B cell (primary cell): Measurements from ENCODE around the gene GOLGA1. TPM values are rescaled to one million over a fixed set of nuclear protein-coding genes. Genes with fewer than 3 reads are reported as not detected.

ENCODE experiments used
- ATAC-seq: fragments of 200-7000 bp; cut with Tn5 transposase; one replicate; pipeline ENCODE4 v1.10.0; 2021; ENCODE audit warnings: low read depth, mild to moderate bottlenecking, moderate number of reproducible peaks, moderate library complexity
- CTCF ChIA-PET: fragments of 350-600 bp; sonication (Branson Sonifier 250); formaldehyde crosslinking; loops from one replicate; lab custom pipeline; 2021; ENCODE audit warnings: antibody characterized with exemption, inconsistent platforms; lab: Charles Lee
- POLR2A ChIA-PET: fragments of 350-600 bp; sonication (Branson Sonifier 250); formaldehyde crosslinking; loops from one replicate; lab custom pipeline; 2021; ENCODE audit warnings: antibody characterized with exemption; lab: Charles Lee
- DNase-seq: peaks from one replicate; pipeline ENCODE4 v3.0.0; 2013
- H2AFZ ChIP-seq: 2 replicates; pipeline ENCODE4 v1.6.1; 2012; ENCODE audit warnings: mild to moderate bottlenecking, low read depth, low read length; ENCODE audit not compliant: insufficient read depth, poor library complexity, severe bottlenecking
- H3K27ac ChIP-seq, 2 donors: 1 replicate in 1 of 2; 2 replicates in 1 of 2; pipeline ENCODE4 v1.5.1; 2012 to 2013; ENCODE audit warnings: low read length in 2 of 2, mild to moderate bottlenecking in 2 of 2, moderate library complexity in 1 of 2
- H3K27me3 ChIP-seq, 4 experiments: fragments of 200-600 bp in 1 of 4; sonication (generic) in 1 of 4; replicated peaks in 1 of 4; 1 replicate in 2 of 4; 2 replicates in 2 of 4; pipeline versions ENCODE4 v1.6.1 to v1.7.0; 2013 to 2016; ENCODE audit warnings: low read length in 3 of 4, mild to moderate bottlenecking in 2 of 4, mixed read lengths in 1 of 4, moderate library complexity in 1 of 4; ENCODE audit not compliant: insufficient read depth in 4 of 4, control insufficient read depth in 3 of 4; ENCODE audit errors: control extremely low read depth in 1 of 4
- H3K36me3 ChIP-seq, 2 experiments: replicated peaks in 1 of 2; 1 replicate in 1 of 2; 2 replicates in 1 of 2; pipeline versions ENCODE4 v1.6.1 to v1.7.1; 2013; ENCODE audit warnings: low read length in 1 of 2; ENCODE audit not compliant: insufficient read depth in 2 of 2, control insufficient read depth in 1 of 2; ENCODE audit errors: control extremely low read depth in 1 of 2, extremely low read depth in 1 of 2
- H3K4me1 ChIP-seq, 2 donors: fragments of 200-600 bp in 1 of 2; sonication (generic) in 1 of 2; 1 replicate in 1 of 2; 2 replicates in 1 of 2; pipeline versions ENCODE4 v1.5.1 to v1.6.1; 2013 to 2017; ENCODE audit warnings: low read length in 2 of 2; ENCODE audit not compliant: control insufficient read depth in 2 of 2, insufficient read depth in 2 of 2
- H3K4me2 ChIP-seq: replicated peaks from 2 replicates; pipeline ENCODE3; 2012; ENCODE audit warnings: mild to moderate bottlenecking, low read depth, low read length; ENCODE audit not compliant: poor library complexity, severe bottlenecking
- H3K4me3 ChIP-seq, 5 experiments: fragments of 200-600 bp in 1 of 5; sonication (generic) in 1 of 5; 1 replicate in 3 of 5; 2 replicates in 2 of 5; pipeline versions ENCODE4 v1.5.1 to v1.7.0; 2011 to 2016; ENCODE audit warnings: low read length in 4 of 5, mild to moderate bottlenecking in 4 of 5, low read depth in 2 of 5, control low read depth in 1 of 5, moderate library complexity in 1 of 5; ENCODE audit not compliant: insufficient read depth in 1 of 5; ENCODE audit errors: control extremely low read depth in 1 of 5, extremely low read depth in 1 of 5
- H3K79me2 ChIP-seq: fragments of 200-600 bp; sonication (generic); one replicate; pipeline ENCODE4 v1.6.0; 2016; ENCODE audit warnings: low read length; ENCODE audit not compliant: control insufficient read depth, insufficient read depth
- H3K9ac ChIP-seq: fragments of 200-600 bp; sonication (generic); 2 replicates; pipeline ENCODE4 v1.6.1; 2017; ENCODE audit warnings: mild to moderate bottlenecking, low read length, moderate library complexity
- H3K9me3 ChIP-seq, 3 donors: one replicate each; pipeline versions ENCODE4 v1.6.1 to v1.7.1; 2013; ENCODE audit warnings: low read length in 2 of 3; ENCODE audit not compliant: control insufficient read depth in 2 of 3, insufficient read depth in 1 of 3; ENCODE audit errors: control extremely low read depth in 1 of 3
- H4K20me1 ChIP-seq: 2 replicates; pipeline ENCODE4 v1.6.0; 2012; ENCODE audit warnings: mild to moderate bottlenecking, low read length; ENCODE audit not compliant: insufficient read depth, control insufficient read depth, poor library complexity, severe bottlenecking
- H3K27ac Mint-ChIP-seq: one replicate; pipeline ENCODE4 v1.8.0; 2021; ENCODE audit warnings: mixed read lengths
- H3K27me3 Mint-ChIP-seq: one replicate; pipeline ENCODE4 v1.8.0; 2021; ENCODE audit warnings: mixed read lengths
- H3K4me1 Mint-ChIP-seq: one replicate; pipeline ENCODE4 v1.8.0; 2021; ENCODE audit warnings: mixed read lengths
- H3K4me3 Mint-ChIP-seq: one replicate; pipeline ENCODE4 v1.8.0; 2021; ENCODE audit warnings: mixed read lengths
- H3K9me3 Mint-ChIP-seq: one replicate; pipeline ENCODE4 v1.8.0; 2022; ENCODE audit warnings: mixed read lengths; ENCODE audit not compliant: insufficient read depth
- CTCF ChIP-seq: fragments of 200-600 bp; IDR thresholded peaks from one replicate; pipeline ENCODE4 v1.8.0; 2022; ENCODE audit warnings: antibody characterized with exemption, mild to moderate bottlenecking
- EZH2 ChIP-seq: IDR thresholded peaks from 2 replicates; pipeline ENCODE4 v1.6.1; 2012; ENCODE audit warnings: borderline replicate concordance, low read depth, mild to moderate bottlenecking, moderate library complexity, low read length; ENCODE audit not compliant: insufficient read depth, poor library complexity, severe bottlenecking
- WGBS: methylation state at CpG from one replicate; pipeline ENCODE4 v1.1.5; 2013; ENCODE audit warnings: missing lambda C conversion rate; ENCODE audit not compliant: insufficient coverage; 5-methylcytosine and 5-hydroxymethylcytosine counted together
- intact Hi-C: fragments of 100-400 bp; cut with micrococcal nuclease; formaldehyde crosslinking; loops from one replicate; pipeline ENCODE4 v1.10.0; 2022
- polyA plus RNA-seq: library from polyadenylated mRNA; depleted of rRNA; stranded (reverse); fragments of >200 nt; gene quantifications from 2 replicates; pipeline ENCODE4 v1.2.3, GENCODE V29; 2012
- total RNA-seq, 2 donors: library from RNA; stranded (reverse); fragments of 120-200 nt in 1 of 2; gene quantifications; 1 replicate in 1 of 2; 2 replicates in 1 of 2; pipeline versions ENCODE4 v1.2.3 to v1.2.4, GENCODE V29; 2013 to 2022

GOLGA1 gene
- total and polyA plus RNA-seq, 2 donors (not counting 1 experiment from before 2014, with no cell fraction given), result 13.4 to 26.2 TPM

- under 1% methylated on average over 101 of the region's 101 CpGs for WGBS
- peak overlapping the region; percentile 97 for H3K27ac Mint-ChIP-seq
- peak overlapping the region; percentile 91 for H2AFZ ChIP-seq
- H3K9me3 Mint-ChIP-seq, result no peaks in the 10 kb centered on the region
- peaks cover 44 to 52% of the 10 kb centered on the region in 2 donors for H3K4me1 ChIP-seq
- peaks cover 57% of the 10 kb centered on the region for H3K79me2 ChIP-seq
- DNase-seq (peak; percentile 92), ATAC-seq (peak; percentile 72)
- TF ChIP-seq CTCF (no peak), EZH2 (no peak)
- H3K4me3 Mint-ChIP-seq, result peak overlapping the region; percentile 94
- H3K9me3 ChIP-seq, result no peaks in the 10 kb centered on the region
- peak overlapping the region; percentile 79 to 100 (median 97) for H3K4me3 ChIP-seq
- peak overlapping the region; percentile 99 for H3K9ac ChIP-seq
- H3K4me2 ChIP-seq, result peak overlapping the region; percentile 98
- ChIA-PET CTCF (interaction anchor here (1.3 to 1.7 kb wide), 2 partner anchors 13 to 15 kb away, joined by 3 to 8 read pairs; partner anchors contain the start of gene WDR38), POLR2A (interaction anchor here (0.9 kb wide), 1 partner anchor 70 kb away, joined by 3 read pairs; no protein-coding TSS in a partner anchor)
- H3K27me3 ChIP-seq, result no peaks in the 10 kb centered on the region
- intact Hi-C loops, result loop anchor here (1.0 to 10.0 kb wide), 4 partner anchors 7 to 1936 kb away; partner anchors contain the start of genes GOLGA1, RPL35, WDR38 and ZBTB43
- peak overlapping the region; percentile 92 to 96 for H3K27ac ChIP-seq
- peaks cover 0 to 22% of the 10 kb centered on the region in 2 experiments for H3K36me3 ChIP-seq
- H3K27me3 Mint-ChIP-seq, result no peaks in the 10 kb centered on the region
- H4K20me1 ChIP-seq, result peaks cover 37% of the 10 kb centered on the region
- H3K4me1 Mint-ChIP-seq, result peaks cover 54% of the 10 kb centered on the region
These were observed 72.1 kb downstream of the GOLGA1 start for GRCh38 chr9:124868511-124869465.
